Measurements from ENCODE around the gene PIK3R4.

PIK3R4 gene

DNA sequence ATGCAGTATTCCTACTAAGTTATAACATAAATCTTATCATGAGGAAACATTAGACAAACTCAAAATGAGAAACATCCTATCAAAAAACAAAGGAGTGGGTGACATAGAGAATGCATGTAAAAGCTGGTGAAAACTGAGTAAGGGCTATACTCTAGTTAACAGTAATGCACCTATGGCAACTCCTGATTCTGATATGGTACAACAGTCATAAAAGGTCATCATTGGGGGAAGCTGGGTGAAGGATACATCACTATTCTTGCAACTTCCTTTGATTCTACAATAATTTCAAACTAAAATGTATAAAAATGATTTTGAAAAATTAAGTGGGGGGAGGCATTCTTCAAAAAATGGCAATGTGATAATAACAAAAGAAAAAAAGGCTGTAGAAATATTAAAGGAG, 6.8 kb downstream of the PIK3R4 start:
- no peaks in the 10 kb centered on the region for H3K27me3 Mint-ChIP-seq (ENCODE audit: low read depth)
- no peak for TF ChIP-seq CTCF (IDR thresholded peaks at IDR 0.05; ENCODE audit: unreplicated experiment in 3 of 3)
- H3K36me3 Mint-ChIP-seq (ENCODE audit: low read depth) = peaks cover 82% of the 10 kb centered on the region
- H3K4me3 Mint-ChIP-seq = no peak overlapping the region
- H3K9me3 Mint-ChIP-seq = no peaks in the 10 kb centered on the region
- H3K4me1 Mint-ChIP-seq = peaks cover 32% of the 10 kb centered on the region
- H3K27ac Mint-ChIP-seq = no peak overlapping the region

- peaks cover 77% of the 10 kb centered on the region for H3K36me3 Mint-ChIP-seq (ENCODE audit: low read depth)
- H3K4me1 Mint-ChIP-seq = peaks cover 18% of the 10 kb centered on the region
- H3K9me3 Mint-ChIP-seq = no peaks in the 10 kb centered on the region
- H3K27me3 Mint-ChIP-seq (ENCODE audit: low read depth) = no peaks in the 10 kb centered on the region
- H3K27ac Mint-ChIP-seq = no peak overlapping the region
- no peak overlapping the region for H3K4me3 Mint-ChIP-seq
- no peak for TF ChIP-seq CTCF (IDR thresholded peaks at IDR 0.05; ENCODE audit: unreplicated experiment in 3 of 3)
Observed at GRCh38 chr3:130738241-130738640, 8.4 kb downstream of the PIK3R4 start.

DNA sequence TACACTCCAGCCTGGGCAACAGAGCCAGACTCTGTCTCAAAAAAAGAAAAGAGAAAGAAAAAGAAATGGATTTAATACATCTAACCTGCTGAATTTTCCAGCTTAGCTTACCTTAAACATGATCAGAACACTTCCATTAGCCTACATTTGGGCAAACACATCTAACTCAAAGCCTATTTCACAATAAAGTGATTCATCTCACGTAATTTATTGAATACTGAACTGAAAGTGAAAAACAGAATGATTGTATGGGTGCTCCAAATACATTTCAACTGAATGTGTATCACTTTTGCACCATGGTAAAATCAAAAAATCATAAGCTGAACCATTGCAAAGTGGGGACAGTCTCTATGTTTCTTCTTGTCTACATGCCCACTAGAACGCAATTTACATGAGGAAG, 9.0 kb downstream of the PIK3R4 start:
- Mint-ChIP-seq H3K4me1 (peaks cover 12% of the 10 kb centered on the region), H3K4me3 (no peak overlapping the region), H3K36me3 (ENCODE audit: low read depth) (peaks cover 72% of the 10 kb centered on the region), H3K9me3 (no peaks in the 10 kb centered on the region), H3K27ac (no peak overlapping the region), H3K27me3 (ENCODE audit: low read depth) (no peaks in the 10 kb centered on the region)
- no peak for TF ChIP-seq CTCF (IDR thresholded peaks at IDR 0.05; ENCODE audit: unreplicated experiment in 3 of 3)

DNA sequence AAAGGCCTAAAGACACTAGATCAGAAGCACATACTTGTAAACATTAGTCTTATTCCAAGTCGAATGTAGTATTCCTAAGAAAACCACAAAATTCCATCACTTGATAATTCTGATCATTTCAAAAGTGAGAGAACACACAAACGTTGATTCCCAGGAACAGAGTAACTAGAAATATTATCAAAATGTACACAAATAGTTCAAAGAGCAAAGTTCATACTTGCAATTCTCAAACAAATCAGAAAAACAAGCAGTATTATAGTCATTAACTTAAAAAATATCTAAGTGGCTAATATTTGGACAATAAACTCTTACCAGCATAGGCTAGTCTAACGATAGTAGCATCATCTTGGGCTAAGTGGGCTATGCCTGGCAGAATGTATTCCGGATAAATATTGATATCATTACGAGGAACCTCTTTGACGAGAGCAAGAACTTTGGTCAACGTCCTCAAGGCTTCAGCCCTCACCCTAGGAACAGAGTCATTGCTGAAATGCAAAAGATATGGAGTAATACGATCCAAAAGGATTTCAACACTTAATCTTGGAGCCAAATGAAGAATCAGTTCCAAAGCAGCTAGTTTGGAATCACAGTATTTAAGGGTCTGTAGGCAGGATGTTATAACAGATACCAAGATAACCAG, 13.3 kb downstream of the PIK3R4 start:
- no peaks in the 10 kb centered on the region for H3K27me3 Mint-ChIP-seq (ENCODE audit: low read depth)
- TF ChIP-seq CTCF (IDR thresholded peaks at IDR 0.05; ENCODE audit: unreplicated experiment in 3 of 3) = no peak
- no peaks in the 10 kb centered on the region for H3K4me1 Mint-ChIP-seq
- H3K4me3 Mint-ChIP-seq = no peak overlapping the region
- no peak overlapping the region for H3K27ac Mint-ChIP-seq
- H3K9me3 Mint-ChIP-seq = no peaks in the 10 kb centered on the region
- peaks cover 52% of the 10 kb centered on the region for H3K36me3 Mint-ChIP-seq (ENCODE audit: low read depth)

- peaks cover 1% of the 10 kb centered on the region for H3K4me1 Mint-ChIP-seq
- peaks cover 43% of the 10 kb centered on the region for H3K36me3 Mint-ChIP-seq (ENCODE audit: low read depth)
- no peaks in the 10 kb centered on the region for H3K9me3 Mint-ChIP-seq
- no peak overlapping the region for H3K27ac Mint-ChIP-seq
- no peaks in the 10 kb centered on the region for H3K27me3 Mint-ChIP-seq (ENCODE audit: low read depth)
- H3K4me3 Mint-ChIP-seq = no peak overlapping the region
- TF ChIP-seq CTCF (IDR thresholded peaks at IDR 0.05; ENCODE audit: unreplicated experiment in 3 of 3) = no peak
Observed at GRCh38 chr3:130732501-130732900, 14.1 kb downstream of the PIK3R4 start.

DNA sequence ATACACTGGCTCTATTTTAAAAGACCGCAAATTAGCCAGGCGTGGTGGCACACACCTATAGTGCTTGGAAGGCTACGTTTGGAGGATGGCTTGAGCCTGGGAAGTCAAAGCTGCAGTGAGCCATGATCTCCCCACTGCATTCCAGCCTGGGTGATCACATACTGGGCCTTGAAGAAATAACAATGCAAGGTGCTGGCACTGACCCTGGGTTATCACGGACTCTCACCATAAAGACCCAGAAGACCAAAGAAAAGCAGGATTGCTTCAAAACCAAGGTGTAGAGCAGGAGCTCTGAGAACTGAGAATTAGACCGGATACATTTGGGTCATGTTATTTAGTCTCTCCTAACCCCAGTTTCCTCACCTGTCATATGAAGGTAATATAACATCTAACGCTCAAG, 14.8 kb downstream of the PIK3R4 start:
- no peak for TF ChIP-seq CTCF (IDR thresholded peaks at IDR 0.05; ENCODE audit: unreplicated experiment in 3 of 3)
- Mint-ChIP-seq H3K4me3 (no peak overlapping the region), H3K36me3 (ENCODE audit: low read depth) (peaks cover 36% of the 10 kb centered on the region), H3K27me3 (ENCODE audit: low read depth) (no peaks in the 10 kb centered on the region), H3K9me3 (no peaks in the 10 kb centered on the region), H3K27ac (no peak overlapping the region), H3K4me1 (peaks cover 6% of the 10 kb centered on the region)
